Endothelial cell of umbilical vein (primary cell): ENCODE data around the gene ZDHHC17. TPM values are rescaled to one million over a fixed set of nuclear protein-coding genes. Genes with fewer than 3 reads are reported as not detected.

Experiments
- BruUV-seq: library from RNA; stranded (reverse); fragments of 400-500 nt; replicated peaks from 2 replicates; lab custom pipeline; 2021; lab: Mats Ljungman, UMichigan
- CTCF ChIA-PET: fragments of 300-600, 350-600 bp; sonication (Branson Sonifier 250); formaldehyde crosslinking; loops from one replicate; lab custom pipeline; 2021; ENCODE audit warnings: antibody characterized with exemption, inconsistent platforms; lab: Charles Lee
- POLR2A ChIA-PET: fragments of 300-600, 350-600 bp; sonication (Branson Sonifier 250); formaldehyde crosslinking; loops from one replicate; lab custom pipeline; 2021; ENCODE audit warnings: antibody characterized with exemption, inconsistent platforms; lab: Charles Lee
- DNase-seq: peaks from one replicate; pipeline ENCODE4 v3.0.0-alpha.2; 2011; ENCODE audit warnings: low read depth, low spot score
- FAIRE-seq: peaks from 2 replicates; lab custom pipeline; 2011; peaks lifted over from hg19 to GRCh38; lab: Jason Lieb, UNC
- H2AFZ ChIP-seq: 2 replicates; pipeline ENCODE4 v1.6.0; 2012; ENCODE audit warnings: low read depth, low read length, control low read depth, inconsistent platforms
- H3K27ac ChIP-seq: 2 replicates; pipeline ENCODE4 v1.5.1; 2011; ENCODE audit warnings: low read depth, mild to moderate bottlenecking, control low read depth, low read length, moderate library complexity; ENCODE audit not compliant: insufficient read depth
- H3K27me3 ChIP-seq, 2 experiments: 2 replicates each; pipeline versions ENCODE4 v1.6.0 to v1.6.1; 2011; ENCODE audit warnings: low read length in 2 of 2, mixed read lengths in 1 of 2; ENCODE audit not compliant: control insufficient read depth in 2 of 2, insufficient read depth in 2 of 2
- H3K36me3 ChIP-seq, 2 experiments: 2 replicates in 1 of 2; 3 replicates in 1 of 2; pipeline ENCODE4 v1.5.1; 2011; ENCODE audit warnings: low read length in 2 of 2, mild to moderate bottlenecking in 1 of 2, moderate library complexity in 1 of 2; ENCODE audit not compliant: control insufficient read depth in 2 of 2, insufficient read depth in 2 of 2; ENCODE audit errors: extremely low read depth in 1 of 2
- H3K4me1 ChIP-seq: 3 replicates; pipeline ENCODE4 v1.5.1; 2011; ENCODE audit warnings: mild to moderate bottlenecking, low read length; ENCODE audit not compliant: control insufficient read depth, insufficient read depth; ENCODE audit errors: extremely low read depth
- H3K4me2 ChIP-seq: 2 replicates; pipeline ENCODE4 v1.6.1; 2011; ENCODE audit warnings: low read length, control low read depth, mixed read lengths; ENCODE audit not compliant: insufficient read depth
- H3K4me3 ChIP-seq, 3 experiments: fragments of 200-600 bp in 1 of 3; sonication (generic), shearing (Covaris generic) in 1 of 3; replicated peaks in 1 of 3; 2 replicates each; pipeline ENCODE4 v1.5.1; 2011 to 2016; ENCODE audit warnings: control low read depth in 3 of 3, low read length in 3 of 3, mild to moderate bottlenecking in 2 of 3, inconsistent platforms in 1 of 3, low read depth in 1 of 3, moderate library complexity in 1 of 3; ENCODE audit not compliant: insufficient read depth in 1 of 3
- H3K79me2 ChIP-seq: 2 replicates; pipeline ENCODE4 v1.6.0; 2012; ENCODE audit warnings: low read length, inconsistent platforms; ENCODE audit not compliant: control insufficient read depth, insufficient read depth
- H3K9ac ChIP-seq: replicated peaks from 2 replicates; pipeline ENCODE3; 2011; ENCODE audit warnings: low read length, control low read depth; ENCODE audit not compliant: insufficient read depth; ENCODE audit errors: extremely low read depth
- H3K9me1 ChIP-seq: replicated peaks from 3 replicates; pipeline ENCODE4 v1.6.0; 2011; ENCODE audit warnings: mild to moderate bottlenecking, low read length; ENCODE audit not compliant: control insufficient read depth, insufficient read depth; ENCODE audit errors: extremely low read depth
- H3K9me3 ChIP-seq: replicated peaks from 2 replicates; pipeline ENCODE4 v1.5.1; 2012; ENCODE audit warnings: low read length, inconsistent platforms; ENCODE audit not compliant: control insufficient read depth, insufficient read depth
- H4K20me1 ChIP-seq: replicated peaks from 2 replicates; pipeline ENCODE3; 2011; ENCODE audit warnings: mild to moderate bottlenecking, low read length; ENCODE audit not compliant: control insufficient read depth, insufficient read depth; ENCODE audit errors: extremely low read depth
- CTCF ChIP-seq, 2 donors: IDR thresholded peaks; 1 replicate in 1 of 2; 2 replicates in 1 of 2; pipeline ENCODE4 v1.5.1; 2011; ENCODE audit warnings: low read length in 2 of 2, mild to moderate bottlenecking in 2 of 2, moderate library complexity in 2 of 2, control low read depth in 1 of 2, inconsistent platforms in 1 of 2, low read depth in 1 of 2; ENCODE audit not compliant: insufficient read depth in 1 of 2; ENCODE audit errors: extremely low read depth in 1 of 2
- EZH2 ChIP-seq: IDR thresholded peaks from 2 replicates; pipeline ENCODE4 v1.6.1; 2012; ENCODE audit warnings: borderline replicate concordance, low read depth, mild to moderate bottlenecking, moderate library complexity, low read length, inconsistent platforms; ENCODE audit not compliant: severe bottlenecking
- FOS ChIP-seq: IDR thresholded peaks from 2 replicates; pipeline ENCODE4 v1.6.1; 2011; ENCODE audit warnings: mild to moderate bottlenecking, low read length, moderate library complexity, borderline replicate concordance; ENCODE audit not compliant: insufficient read depth
- GATA2 ChIP-seq: IDR thresholded peaks from 2 replicates; pipeline ENCODE4 v1.7.0; 2011; ENCODE audit warnings: low read depth, mild to moderate bottlenecking, moderate library complexity, mixed read lengths, low read length; ENCODE audit not compliant: insufficient read length, insufficient read depth
- JUN ChIP-seq: IDR thresholded peaks from 2 replicates; pipeline ENCODE4 v1.6.1; 2011; ENCODE audit warnings: borderline replicate concordance, low read depth; ENCODE audit not compliant: insufficient read length, insufficient read depth
- MAX ChIP-seq: IDR thresholded peaks from 2 replicates; pipeline ENCODE4 v1.6.1; 2011; ENCODE audit not compliant: insufficient read depth, insufficient read length
- MYC ChIP-seq: IDR thresholded peaks from one replicate; pipeline ENCODE4 v1.6.1; 2011; ENCODE audit warnings: mild to moderate bottlenecking, low read depth, low read length
- POLR2A ChIP-seq: IDR thresholded peaks from 2 replicates; pipeline ENCODE4 v1.6.1; 2012; ENCODE audit warnings: low read depth, mild to moderate bottlenecking, control low read depth, low read length
- POLR2AphosphoS5 ChIP-seq: IDR thresholded peaks from 2 replicates; pipeline ENCODE4 v1.6.1; 2012; ENCODE audit warnings: low read depth, mild to moderate bottlenecking, control low read depth, low read length, moderate library complexity; ENCODE audit not compliant: insufficient read depth
- dilution Hi-C: fragments of 300-500 bp; cut with MboI; formaldehyde crosslinking; loops from one replicate; pipeline ENCODE4 v1.15.0; 2019; ENCODE audit warnings: low sequenced_read_pairs; ENCODE audit not compliant: extremely low pct_ligation_motif_present
- intact Hi-C: fragments of 100-400 bp; cut with micrococcal nuclease; formaldehyde crosslinking; loops from one replicate; pipeline ENCODE4 v1.10.0; 2022
- polyA plus RNA-seq, 4 experiments: library from polyadenylated mRNA; depleted of rRNA in 3 of 4; stranded (reverse) in 3 of 4; unstranded in 1 of 4; fragments of >200 nt; gene quantifications; 2 replicates each; pipeline versions ENCODE4 v1.2.1 to v1.2.3, GENCODE V29; 2011 to 2012; ENCODE audit warnings: missing spikeins in 1 of 4
- total RNA-seq: library from RNA; stranded (reverse); gene quantifications from 2 replicates; pipeline ENCODE4 v1.2.3, GENCODE V29; 2021

ZDHHC17 gene
- total and polyA plus RNA-seq, 2 donors (not counting 3 experiments of a cell fraction or from before 2014, with no cell fraction given), result 21.2 to 26.9 TPM

- H3K4me1 ChIP-seq, result peaks cover 17% of the 10 kb centered on the region
- peak overlapping the region in 2 of 3 experiments; percentile 75 to 88 for H3K4me3 ChIP-seq
- TF ChIP-seq EZH2 (no peak), MAX (no peak), CTCF (IDR thresholded peaks at IDR 0.05; ENCODE audit: extremely low read depth in 1 of 2, insufficient read depth in 1 of 2, low read depth in 1 of 2, low read length in 2 of 2) (no peak), MYC (no peak), GATA2 (no peak), JUN (no peak), FOS (no peak), POLR2A (no peak), POLR2AphosphoS5 (no peak)
- no peaks in the 10 kb centered on the region for H3K9me3 ChIP-seq
- peak overlapping the region; percentile 34 for H3K9ac ChIP-seq
- H2AFZ ChIP-seq, result peak overlapping the region; percentile 32
- no TSS peak for BruUV-seq
- peak; percentile 66 for DNase-seq
- no peaks in the 10 kb centered on the region for H3K36me3 ChIP-seq
- dilution Hi-C loops, result no loop called here
- peaks cover 0 to 2% of the 10 kb centered on the region in 2 experiments for H3K27me3 ChIP-seq
- peak; percentile 4 for FAIRE-seq
- peak overlapping the region; percentile 90 for H3K4me2 ChIP-seq
- POLR2A ChIA-PET, result interaction anchor here (1.6 kb wide), 1 partner anchor 74 kb away, joined by 4 read pairs; no protein-coding TSS in a partner anchor
- no peaks in the 10 kb centered on the region for H4K20me1 ChIP-seq
- H3K79me2 ChIP-seq, result peaks cover 31% of the 10 kb centered on the region
- intact Hi-C loops, result loop anchor here (2.0 kb wide), 1 partner anchor 74 kb away; no protein-coding TSS in a partner anchor
- no peaks in the 10 kb centered on the region for H3K9me1 ChIP-seq
- H3K27ac ChIP-seq, result no peak overlapping the region
- CTCF ChIA-PET, result interaction anchor here (0.9 to 1.5 kb wide), 4 partner anchors 8 to 141 kb away, joined by 3 to 6 read pairs (median 3); no protein-coding TSS in a partner anchor
These were observed 1.3 kb upstream of the ZDHHC17 start for GRCh38 chr12:76762601-76762980.
